SK-N-SH treated with all-trans-retinoic acid at 6 μM for 48 hours (cell line): ENCODE data around the gene CCDC137.
A peak's percentile ranks its signal among the peaks of the same experiment; 100 is the strongest.

Experiments
- ATAC-seq: fragments of 200-7000 bp; cut with Tn5 transposase; 3 replicates; pipeline ENCODE4 v1.9.1; 2020; ENCODE audit warnings: mild to moderate bottlenecking, moderate library complexity
- ARNTL ChIP-seq: fragments of 450-650 bp; formaldehyde crosslinking; IDR thresholded peaks from 2 replicates; pipeline ENCODE4 v1.5.0; 2020; ENCODE audit warnings: low read depth, mild to moderate bottlenecking, moderate library complexity, borderline replicate concordance
- BACH2 ChIP-seq: fragments of 250-450 bp; sonication (Bioruptor Pico); IDR thresholded peaks from 2 replicates; pipeline ENCODE4 v1.9.0; 2021; ENCODE audit warnings: mild to moderate bottlenecking, borderline replicate concordance
- CSDC2 ChIP-seq: fragments of 250-450 bp; sonication (Bioruptor Pico); IDR thresholded peaks from 2 replicates; pipeline ENCODE4 v1.5.0; 2020; ENCODE audit warnings: mild to moderate bottlenecking, moderate library complexity
- ESRRG ChIP-seq: fragments of 250-450 bp; sonication (Bioruptor Pico); IDR thresholded peaks from 2 replicates; pipeline ENCODE4 v1.6.1; 2021; ENCODE audit warnings: mild to moderate bottlenecking
- GLIS3 ChIP-seq: fragments of 250-450 bp; sonication (Bioruptor Pico); IDR thresholded peaks from 2 replicates; pipeline ENCODE4 v1.5.0; 2020; ENCODE audit warnings: mild to moderate bottlenecking, moderate library complexity
- ISL1 ChIP-seq: fragments of 250-450 bp; sonication (Bioruptor Pico); IDR thresholded peaks from 2 replicates; pipeline ENCODE4 v2.1.2; 2022; ENCODE audit warnings: mild to moderate bottlenecking, moderate library complexity
- OSR1 ChIP-seq: fragments of 250-450 bp; sonication (Bioruptor Pico); IDR thresholded peaks from 2 replicates; pipeline ENCODE4 v1.8.0; 2022; ENCODE audit warnings: moderate library complexity, mild to moderate bottlenecking, inconsistent platforms
- PPARA ChIP-seq: fragments of 250-450 bp; sonication (Bioruptor Pico); IDR thresholded peaks from 2 replicates; pipeline ENCODE4 v1.5.0; 2020; ENCODE audit warnings: mild to moderate bottlenecking, borderline replicate concordance
- RARB ChIP-seq: fragments of 250-450 bp; sonication (Bioruptor Pico); IDR thresholded peaks from 2 replicates; pipeline ENCODE4 v1.8.0; 2021; ENCODE audit warnings: mild to moderate bottlenecking, moderate library complexity
- SNAI2 ChIP-seq: fragments of 250-450 bp; sonication (Bioruptor Pico); IDR thresholded peaks from 2 replicates; pipeline ENCODE4 v1.5.0; 2020; ENCODE audit warnings: mild to moderate bottlenecking, moderate library complexity
- TCF4 ChIP-seq: fragments of 250-450 bp; sonication (Bioruptor Pico); IDR thresholded peaks from 2 replicates; pipeline ENCODE4 v1.8.0; 2021; ENCODE audit warnings: mild to moderate bottlenecking, moderate library complexity, borderline replicate concordance
- TOX ChIP-seq: fragments of 250-450 bp; sonication (Bioruptor Pico); IDR thresholded peaks from 2 replicates; pipeline ENCODE4 v1.8.0; 2021; ENCODE audit warnings: mild to moderate bottlenecking, moderate library complexity, borderline replicate concordance
- ZC3H10 ChIP-seq: fragments of 250-450 bp; sonication (Bioruptor Pico); IDR thresholded peaks from 2 replicates; pipeline ENCODE4 v1.5.1; 2021; ENCODE audit warnings: mild to moderate bottlenecking, moderate library complexity
- ZFP3 ChIP-seq: fragments of 250-450 bp; sonication (Bioruptor Pico); IDR thresholded peaks from 2 replicates; pipeline ENCODE4 v1.5.0; 2020; ENCODE audit warnings: mild to moderate bottlenecking, moderate library complexity
- ZNF565 ChIP-seq: fragments of 450-650 bp; formaldehyde crosslinking; conservative IDR thresholded peaks from 2 replicates; pipeline ENCODE4 v1.5.0; 2020; ENCODE audit warnings: low read depth, mild to moderate bottlenecking, moderate library complexity
- ZNF8 ChIP-seq: fragments of 450-650 bp; formaldehyde crosslinking; IDR thresholded peaks from 2 replicates; pipeline ENCODE4 v1.5.0; 2020; ENCODE audit warnings: mild to moderate bottlenecking, moderate library complexity
- TF ChIP-seq, protein P1 (sequence below): fragments of 250-450 bp; sonication (Bioruptor Pico); IDR thresholded peaks from 2 replicates; pipeline ENCODE4 v1.8.0; 2021; ENCODE audit warnings: low read depth, mild to moderate bottlenecking, moderate library complexity, borderline replicate concordance
- TF ChIP-seq, protein P2 (sequence below): fragments of 250-450 bp; sonication (Bioruptor Pico); IDR thresholded peaks from 2 replicates; pipeline ENCODE4 v1.8.0; 2020; ENCODE audit warnings: mild to moderate bottlenecking, moderate library complexity, borderline replicate concordance
- TF ChIP-seq, protein P3 (sequence below): fragments of 250-450 bp; sonication (Bioruptor Pico); IDR thresholded peaks from 2 replicates; pipeline ENCODE4 v1.5.0; 2020; ENCODE audit warnings: mild to moderate bottlenecking, moderate library complexity
- TF ChIP-seq, protein P4 (sequence below): fragments of 250-450 bp; sonication (Bioruptor Pico); IDR thresholded peaks from 2 replicates; pipeline ENCODE4 v1.5.1; 2021; ENCODE audit warnings: mild to moderate bottlenecking, moderate library complexity
- TF ChIP-seq, protein P5 (sequence below): fragments of 250-450 bp; sonication (Bioruptor Pico); IDR thresholded peaks from 2 replicates; pipeline ENCODE4 v1.5.1; 2020; ENCODE audit warnings: low read depth, mild to moderate bottlenecking, moderate library complexity

The CCDC137 gene

DNA sequence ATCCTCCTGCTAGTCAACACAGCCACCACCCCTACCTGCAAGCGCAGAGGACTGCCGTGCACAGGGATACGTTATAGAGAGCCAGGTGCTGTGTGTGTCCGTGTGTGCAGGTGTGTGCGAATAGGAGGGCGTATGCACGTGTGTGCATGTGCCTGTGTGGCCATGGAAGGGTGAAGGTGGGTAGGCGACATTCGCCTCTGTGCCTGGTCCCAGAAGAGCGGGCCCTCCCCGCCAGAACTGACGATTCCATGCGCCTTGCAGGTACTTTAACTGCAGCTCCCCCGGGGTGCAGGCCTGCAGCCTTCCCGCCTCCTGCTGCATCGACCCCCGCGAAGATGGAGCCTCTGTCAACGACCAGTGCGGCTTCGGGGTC lies 18.9 kb upstream of the CCDC137 start:
- TF ChIP-seq ARNTL (no peak), GLIS3 (no peak), ZNF8 (CRISPR knock-in tag) (no peak), ZC3H10 (no peak), ESRRG (CRISPR knock-in tag) (no peak), TOX (no peak), BACH2 (CRISPR knock-in tag) (no peak)
- TF ChIP-seq, protein P1, sequence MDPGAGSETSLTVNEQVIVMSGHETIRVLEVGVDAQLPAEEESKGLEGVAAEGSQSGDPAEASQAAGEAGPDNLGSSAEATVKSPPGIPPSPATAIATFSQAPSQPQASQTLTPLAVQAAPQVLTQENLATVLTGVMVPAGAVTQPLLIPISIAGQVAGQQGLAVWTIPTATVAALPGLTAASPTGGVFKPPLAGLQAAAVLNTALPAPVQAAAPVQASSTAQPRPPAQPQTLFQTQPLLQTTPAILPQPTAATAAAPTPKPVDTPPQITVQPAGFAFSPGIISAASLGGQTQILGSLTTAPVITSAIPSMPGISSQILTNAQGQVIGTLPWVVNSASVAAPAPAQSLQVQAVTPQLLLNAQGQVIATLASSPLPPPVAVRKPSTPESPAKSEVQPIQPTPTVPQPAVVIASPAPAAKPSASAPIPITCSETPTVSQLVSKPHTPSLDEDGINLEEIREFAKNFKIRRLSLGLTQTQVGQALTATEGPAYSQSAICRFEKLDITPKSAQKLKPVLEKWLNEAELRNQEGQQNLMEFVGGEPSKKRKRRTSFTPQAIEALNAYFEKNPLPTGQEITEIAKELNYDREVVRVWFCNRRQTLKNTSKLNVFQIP: no peak
- TF ChIP-seq, protein P2, sequence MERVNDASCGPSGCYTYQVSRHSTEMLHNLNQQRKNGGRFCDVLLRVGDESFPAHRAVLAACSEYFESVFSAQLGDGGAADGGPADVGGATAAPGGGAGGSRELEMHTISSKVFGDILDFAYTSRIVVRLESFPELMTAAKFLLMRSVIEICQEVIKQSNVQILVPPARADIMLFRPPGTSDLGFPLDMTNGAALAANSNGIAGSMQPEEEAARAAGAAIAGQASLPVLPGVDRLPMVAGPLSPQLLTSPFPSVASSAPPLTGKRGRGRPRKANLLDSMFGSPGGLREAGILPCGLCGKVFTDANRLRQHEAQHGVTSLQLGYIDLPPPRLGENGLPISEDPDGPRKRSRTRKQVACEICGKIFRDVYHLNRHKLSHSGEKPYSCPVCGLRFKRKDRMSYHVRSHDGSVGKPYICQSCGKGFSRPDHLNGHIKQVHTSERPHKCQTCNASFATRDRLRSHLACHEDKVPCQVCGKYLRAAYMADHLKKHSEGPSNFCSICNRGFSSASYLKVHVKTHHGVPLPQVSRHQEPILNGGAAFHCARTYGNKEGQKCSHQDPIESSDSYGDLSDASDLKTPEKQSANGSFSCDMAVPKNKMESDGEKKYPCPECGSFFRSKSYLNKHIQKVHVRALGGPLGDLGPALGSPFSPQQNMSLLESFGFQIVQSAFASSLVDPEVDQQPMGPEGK: no peak
- TF ChIP-seq, protein P3, sequence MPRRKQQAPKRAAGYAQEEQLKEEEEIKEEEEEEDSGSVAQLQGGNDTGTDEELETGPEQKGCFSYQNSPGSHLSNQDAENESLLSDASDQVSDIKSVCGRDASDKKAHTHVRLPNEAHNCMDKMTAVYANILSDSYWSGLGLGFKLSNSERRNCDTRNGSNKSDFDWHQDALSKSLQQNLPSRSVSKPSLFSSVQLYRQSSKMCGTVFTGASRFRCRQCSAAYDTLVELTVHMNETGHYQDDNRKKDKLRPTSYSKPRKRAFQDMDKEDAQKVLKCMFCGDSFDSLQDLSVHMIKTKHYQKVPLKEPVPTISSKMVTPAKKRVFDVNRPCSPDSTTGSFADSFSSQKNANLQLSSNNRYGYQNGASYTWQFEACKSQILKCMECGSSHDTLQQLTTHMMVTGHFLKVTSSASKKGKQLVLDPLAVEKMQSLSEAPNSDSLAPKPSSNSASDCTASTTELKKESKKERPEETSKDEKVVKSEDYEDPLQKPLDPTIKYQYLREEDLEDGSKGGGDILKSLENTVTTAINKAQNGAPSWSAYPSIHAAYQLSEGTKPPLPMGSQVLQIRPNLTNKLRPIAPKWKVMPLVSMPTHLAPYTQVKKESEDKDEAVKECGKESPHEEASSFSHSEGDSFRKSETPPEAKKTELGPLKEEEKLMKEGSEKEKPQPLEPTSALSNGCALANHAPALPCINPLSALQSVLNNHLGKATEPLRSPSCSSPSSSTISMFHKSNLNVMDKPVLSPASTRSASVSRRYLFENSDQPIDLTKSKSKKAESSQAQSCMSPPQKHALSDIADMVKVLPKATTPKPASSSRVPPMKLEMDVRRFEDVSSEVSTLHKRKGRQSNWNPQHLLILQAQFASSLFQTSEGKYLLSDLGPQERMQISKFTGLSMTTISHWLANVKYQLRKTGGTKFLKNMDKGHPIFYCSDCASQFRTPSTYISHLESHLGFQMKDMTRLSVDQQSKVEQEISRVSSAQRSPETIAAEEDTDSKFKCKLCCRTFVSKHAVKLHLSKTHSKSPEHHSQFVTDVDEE: no peak
- no peak for ATAC-seq

DNA sequence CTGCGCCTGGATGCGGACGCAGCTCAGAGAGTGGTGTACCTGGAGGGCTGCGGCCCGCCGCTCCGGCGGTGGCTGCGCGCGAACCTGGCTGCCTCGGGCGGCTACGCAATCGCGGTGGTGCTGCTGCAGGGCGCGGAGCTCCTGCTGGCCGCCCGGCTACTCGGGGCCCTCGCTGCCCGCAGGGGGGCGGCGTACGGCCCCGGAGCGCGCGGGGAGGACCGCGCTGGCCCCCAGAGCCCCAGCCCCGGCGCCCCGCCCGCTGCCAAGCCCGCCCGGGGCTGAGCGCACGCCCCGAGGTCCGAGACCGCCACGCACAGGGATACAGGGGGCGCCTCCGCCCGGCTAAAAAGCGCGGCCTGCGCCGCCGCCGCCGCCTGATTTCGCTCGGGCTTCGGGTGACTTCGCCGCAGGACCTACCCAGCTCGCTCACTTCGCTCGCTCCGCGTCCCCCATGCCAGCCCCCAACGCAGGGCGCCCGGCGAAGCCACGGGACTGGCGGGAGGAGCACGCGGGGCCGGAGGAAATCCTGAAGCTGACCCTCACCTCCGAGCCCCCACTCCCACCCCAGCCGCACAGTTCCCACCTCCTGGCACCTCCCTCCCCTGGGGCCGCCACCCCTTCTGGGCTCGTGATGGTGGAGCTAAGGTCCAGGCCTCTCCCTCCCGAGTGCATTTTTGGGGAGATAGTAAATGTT lies 18.4 kb upstream of the CCDC137 start:
- TF ChIP-seq ZNF565 (CRISPR knock-in tag) (no peak), CSDC2 (no peak), SNAI2 (CRISPR knock-in tag) (no peak)
- TF ChIP-seq, protein P4, sequence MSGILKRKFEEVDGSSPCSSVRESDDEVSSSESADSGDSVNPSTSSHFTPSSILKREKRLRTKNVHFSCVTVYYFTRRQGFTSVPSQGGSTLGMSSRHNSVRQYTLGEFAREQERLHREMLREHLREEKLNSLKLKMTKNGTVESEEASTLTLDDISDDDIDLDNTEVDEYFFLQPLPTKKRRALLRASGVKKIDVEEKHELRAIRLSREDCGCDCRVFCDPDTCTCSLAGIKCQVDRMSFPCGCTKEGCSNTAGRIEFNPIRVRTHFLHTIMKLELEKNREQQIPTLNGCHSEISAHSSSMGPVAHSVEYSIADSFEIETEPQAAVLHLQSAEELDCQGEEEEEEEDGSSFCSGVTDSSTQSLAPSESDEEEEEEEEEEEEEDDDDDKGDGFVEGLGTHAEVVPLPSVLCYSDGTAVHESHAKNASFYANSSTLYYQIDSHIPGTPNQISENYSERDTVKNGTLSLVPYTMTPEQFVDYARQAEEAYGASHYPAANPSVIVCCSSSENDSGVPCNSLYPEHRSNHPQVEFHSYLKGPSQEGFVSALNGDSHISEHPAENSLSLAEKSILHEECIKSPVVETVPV (CRISPR knock-in tag): no peak
- TF ChIP-seq, protein P5, sequence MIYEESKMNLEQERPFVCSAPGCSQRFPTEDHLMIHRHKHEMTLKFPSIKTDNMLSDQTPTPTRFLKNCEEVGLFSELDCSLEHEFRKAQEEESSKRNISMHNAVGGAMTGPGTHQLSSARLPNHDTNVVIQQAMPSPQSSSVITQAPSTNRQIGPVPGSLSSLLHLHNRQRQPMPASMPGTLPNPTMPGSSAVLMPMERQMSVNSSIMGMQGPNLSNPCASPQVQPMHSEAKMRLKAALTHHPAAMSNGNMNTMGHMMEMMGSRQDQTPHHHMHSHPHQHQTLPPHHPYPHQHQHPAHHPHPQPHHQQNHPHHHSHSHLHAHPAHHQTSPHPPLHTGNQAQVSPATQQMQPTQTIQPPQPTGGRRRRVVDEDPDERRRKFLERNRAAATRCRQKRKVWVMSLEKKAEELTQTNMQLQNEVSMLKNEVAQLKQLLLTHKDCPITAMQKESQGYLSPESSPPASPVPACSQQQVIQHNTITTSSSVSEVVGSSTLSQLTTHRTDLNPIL (CRISPR knock-in tag): no peak
- ATAC-seq: no peak

DNA sequence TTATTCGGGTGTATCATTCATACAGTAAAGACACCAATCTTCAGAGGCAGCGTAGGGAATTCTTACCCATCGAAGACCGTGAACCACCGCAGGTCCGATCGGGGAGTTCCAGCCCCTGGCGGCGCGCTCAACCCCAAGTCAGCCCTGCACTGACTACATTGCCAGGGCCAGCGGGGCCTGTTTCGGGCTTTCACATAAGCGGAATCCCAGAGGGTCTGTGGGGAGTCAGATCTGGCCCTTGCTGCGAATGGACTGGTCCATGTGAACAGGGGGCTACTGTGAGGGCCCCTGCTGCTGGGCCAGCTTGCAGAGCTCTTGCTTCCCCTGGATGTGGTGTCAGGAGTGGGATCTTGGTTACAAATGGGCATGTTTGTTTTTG lies 17.8 kb upstream of the CCDC137 start:
- TF ChIP-seq ISL1 (CRISPR knock-in tag) (no peak), PPARA (no peak), ARNTL (no peak), OSR1 (no peak), SNAI2 (CRISPR knock-in tag) (no peak), ZFP3 (no peak)
- TF ChIP-seq, protein P4 (CRISPR knock-in tag): no peak
- no peak for ATAC-seq

DNA sequence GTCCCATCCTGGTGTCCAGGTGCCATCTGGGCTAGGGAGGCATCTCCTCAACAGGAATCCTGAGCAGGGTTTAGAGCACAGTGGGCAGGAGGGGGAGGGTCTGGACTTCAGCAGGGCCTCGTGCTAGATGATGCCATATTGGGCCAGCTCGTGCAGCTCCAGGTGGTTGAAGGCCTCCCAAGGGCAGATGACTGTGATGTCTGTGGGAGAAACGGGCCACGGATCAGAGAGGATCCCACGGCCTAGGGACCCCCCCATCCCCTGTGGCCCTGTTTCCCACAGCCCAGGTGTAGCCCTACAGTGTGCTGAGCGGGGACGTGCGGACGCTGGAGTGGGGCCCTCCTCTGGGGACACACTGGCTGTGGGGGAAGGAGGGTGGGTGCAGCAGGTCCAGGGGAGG lies 15.6 kb upstream of the CCDC137 start:
- ATAC-seq: peak; percentile 2
- TF ChIP-seq ZC3H10: no peak
- TF ChIP-seq, protein P4 (CRISPR knock-in tag): no peak
- no peak for TF ChIP-seq TCF4 (CRISPR knock-in tag)
- TF ChIP-seq, protein P1: no peak
- no peak for TF ChIP-seq ISL1 (CRISPR knock-in tag)
- TF ChIP-seq PPARA: no peak
- no peak for TF ChIP-seq SNAI2 (CRISPR knock-in tag)
- TF ChIP-seq, protein P5 (CRISPR knock-in tag): no peak
- TF ChIP-seq GLIS3: no peak
- no peak for TF ChIP-seq RARB (CRISPR knock-in tag)
